ENCODE results near the gene OSCP1. TPM values are rescaled to one million over a fixed set of nuclear protein-coding genes. Genes with fewer than 3 reads are reported as not detected.

OSCP1 gene
- polyA plus RNA-seq, 1 donor: 6.5 TPM

- no peaks in the 10 kb centered on the region for H3K9me3 ChIP-seq (ENCODE audit: control insufficient read depth, low read depth, low read length)
- no peak overlapping the region for H3K4me3 ChIP-seq (ENCODE audit: low read length)
- no peak overlapping the region for H3K27ac ChIP-seq (ENCODE audit: low read length)
- WGBS (ENCODE audit: insufficient coverage, low lambda C conversion rate): no CpG with 5 or more reads among the region's 19 CpGs
- no peak for DNase-seq
- H3K36me3 ChIP-seq (ENCODE audit: control insufficient read depth, insufficient read depth, low read length): peaks cover 32% of the 10 kb centered on the region
- H3K4me1 ChIP-seq (ENCODE audit: control insufficient read depth, insufficient read depth, low read length): no peaks in the 10 kb centered on the region
- no peaks in the 10 kb centered on the region for H3K27me3 ChIP-seq (ENCODE audit: control insufficient read depth, insufficient read depth, low read length)
These were observed 56.6 kb downstream of the OSCP1 start for GRCh38 chr1:36393686-36394085.

DNA sequence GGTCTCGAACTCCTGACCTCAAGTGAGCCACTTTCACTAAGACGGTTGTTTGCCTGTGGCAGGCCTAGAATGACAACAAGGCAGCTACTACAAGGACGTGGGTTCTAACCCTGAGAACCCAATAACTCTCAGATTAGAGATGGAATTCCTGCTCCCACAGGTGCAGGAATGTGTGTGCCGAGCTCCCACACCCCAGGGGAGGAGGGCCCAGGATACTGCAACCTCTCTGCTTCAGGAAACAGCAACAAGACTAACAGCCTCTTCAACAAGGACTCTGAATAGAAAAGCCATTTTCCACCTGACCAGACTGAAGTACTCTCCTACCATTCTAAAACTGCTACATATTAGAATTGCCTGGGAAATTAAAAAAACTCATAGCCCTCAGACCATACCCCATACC lies 57.4 kb downstream of the OSCP1 start:
- Histone ChIP-seq H3K4me1 (ENCODE audit: control insufficient read depth, insufficient read depth, low read length) (peaks cover 4% of the 10 kb centered on the region), H3K36me3 (ENCODE audit: control insufficient read depth, insufficient read depth, low read length) (peaks cover 32% of the 10 kb centered on the region), H3K27ac (ENCODE audit: low read length) (no peak overlapping the region), H3K27me3 (ENCODE audit: control insufficient read depth, insufficient read depth, low read length) (no peaks in the 10 kb centered on the region), H3K4me3 (ENCODE audit: low read length) (no peak overlapping the region), H3K9me3 (ENCODE audit: control insufficient read depth, low read depth, low read length) (no peaks in the 10 kb centered on the region)
- WGBS (ENCODE audit: insufficient coverage, low lambda C conversion rate): no CpG with 5 or more reads among the region's 4 CpGs
- DNase-seq: no peak

- Histone ChIP-seq H3K4me1 (ENCODE audit: control insufficient read depth, insufficient read depth, low read length) (peaks cover 17% of the 10 kb centered on the region), H3K9me3 (ENCODE audit: control insufficient read depth, low read depth, low read length) (no peaks in the 10 kb centered on the region)
These were observed 59.0 kb downstream of the OSCP1 start for GRCh38 chr1:36391271-36391670.

DNA sequence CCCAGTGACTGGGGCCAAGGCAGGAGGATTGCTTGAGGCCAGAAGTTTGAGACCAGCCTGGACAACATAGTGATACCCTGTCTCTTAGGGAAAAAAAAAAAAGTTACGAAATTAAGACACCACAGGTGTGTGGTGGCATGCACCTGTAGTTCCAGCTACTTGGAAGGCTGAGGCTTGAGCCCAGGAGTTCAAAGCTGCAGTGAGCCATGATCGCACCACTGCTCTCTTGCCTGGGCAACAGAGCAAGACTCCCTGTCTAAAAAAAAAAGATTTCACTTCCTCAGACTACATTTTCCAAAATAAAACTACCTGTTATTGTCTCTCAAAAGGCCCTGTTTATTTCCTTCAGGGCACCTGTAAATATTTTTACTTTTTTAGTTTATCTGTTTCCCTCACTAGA lies 59.8 kb downstream of the OSCP1 start:
- no peak overlapping the region for H3K27ac ChIP-seq (ENCODE audit: low read length)
- H3K4me1 ChIP-seq (ENCODE audit: control insufficient read depth, insufficient read depth, low read length): peaks cover 17% of the 10 kb centered on the region
- WGBS (ENCODE audit: insufficient coverage, low lambda C conversion rate): no CpG with 5 or more reads among the region's 2 CpGs
- DNase-seq: no peak
- H3K27me3 ChIP-seq (ENCODE audit: control insufficient read depth, insufficient read depth, low read length): no peaks in the 10 kb centered on the region
- H3K9me3 ChIP-seq (ENCODE audit: control insufficient read depth, low read depth, low read length): no peaks in the 10 kb centered on the region
- peaks cover 32% of the 10 kb centered on the region for H3K36me3 ChIP-seq (ENCODE audit: control insufficient read depth, insufficient read depth, low read length)
- no peak overlapping the region for H3K4me3 ChIP-seq (ENCODE audit: low read length)

More at GRCh38 chr1:36391271-36391670, 59.0 kb downstream of the OSCP1 start:
- peaks cover 32% of the 10 kb centered on the region for H3K36me3 ChIP-seq (ENCODE audit: control insufficient read depth, insufficient read depth, low read length)
- H3K27me3 ChIP-seq (ENCODE audit: control insufficient read depth, insufficient read depth, low read length): no peaks in the 10 kb centered on the region
- no peak overlapping the region for H3K4me3 ChIP-seq (ENCODE audit: low read length)
- no peak for DNase-seq
- H3K27ac ChIP-seq (ENCODE audit: low read length): no peak overlapping the region
- no CpG with 5 or more reads among the region's 8 CpGs for WGBS (ENCODE audit: insufficient coverage, low lambda C conversion rate)

GRCh38 chr1:36389999-36390398 lies 60.3 kb downstream of the OSCP1 start:
- H3K4me1 ChIP-seq (ENCODE audit: control insufficient read depth, insufficient read depth, low read length): peaks cover 17% of the 10 kb centered on the region
- H3K4me3 ChIP-seq (ENCODE audit: low read length): no peak overlapping the region
- no peak for DNase-seq
- H3K27ac ChIP-seq (ENCODE audit: low read length): no peak overlapping the region
- peaks cover 32% of the 10 kb centered on the region for H3K36me3 ChIP-seq (ENCODE audit: control insufficient read depth, insufficient read depth, low read length)
- no peaks in the 10 kb centered on the region for H3K27me3 ChIP-seq (ENCODE audit: control insufficient read depth, insufficient read depth, low read length)
- no CpG with 5 or more reads among the region's 1 CpG for WGBS (ENCODE audit: insufficient coverage, low lambda C conversion rate)
- no peaks in the 10 kb centered on the region for H3K9me3 ChIP-seq (ENCODE audit: control insufficient read depth, low read depth, low read length)

DNA sequence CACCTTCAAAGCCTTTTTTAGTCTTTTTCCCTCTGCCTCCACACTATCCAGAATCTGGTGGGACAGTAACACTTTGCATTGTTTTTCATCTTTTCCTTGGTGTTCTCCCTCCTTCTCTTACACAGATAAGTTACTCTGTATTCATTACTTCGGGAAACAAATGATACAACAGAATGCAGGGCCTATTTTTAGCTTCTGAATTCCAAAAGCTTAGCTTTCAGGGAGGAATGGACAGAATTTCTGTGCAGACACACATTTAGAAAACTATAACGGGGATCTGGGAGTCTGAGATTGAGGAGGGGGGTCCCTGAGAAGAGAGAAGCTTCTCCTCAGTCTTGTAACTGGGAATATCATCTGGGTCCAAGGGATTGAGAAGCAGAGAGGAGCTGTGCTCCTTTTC lies 61.0 kb downstream of the OSCP1 start:
- no peaks in the 10 kb centered on the region for H3K27me3 ChIP-seq (ENCODE audit: control insufficient read depth, insufficient read depth, low read length)
- H3K36me3 ChIP-seq (ENCODE audit: control insufficient read depth, insufficient read depth, low read length): peaks cover 32% of the 10 kb centered on the region
- H3K4me1 ChIP-seq (ENCODE audit: control insufficient read depth, insufficient read depth, low read length): peaks cover 21% of the 10 kb centered on the region
- no peak overlapping the region for H3K4me3 ChIP-seq (ENCODE audit: low read length)
- WGBS (ENCODE audit: insufficient coverage, low lambda C conversion rate): 100% methylated on average over 1 of the region's 2 CpGs
- H3K27ac ChIP-seq (ENCODE audit: low read length): no peak overlapping the region
- DNase-seq: no peak
- no peaks in the 10 kb centered on the region for H3K9me3 ChIP-seq (ENCODE audit: control insufficient read depth, low read depth, low read length)

DNA sequence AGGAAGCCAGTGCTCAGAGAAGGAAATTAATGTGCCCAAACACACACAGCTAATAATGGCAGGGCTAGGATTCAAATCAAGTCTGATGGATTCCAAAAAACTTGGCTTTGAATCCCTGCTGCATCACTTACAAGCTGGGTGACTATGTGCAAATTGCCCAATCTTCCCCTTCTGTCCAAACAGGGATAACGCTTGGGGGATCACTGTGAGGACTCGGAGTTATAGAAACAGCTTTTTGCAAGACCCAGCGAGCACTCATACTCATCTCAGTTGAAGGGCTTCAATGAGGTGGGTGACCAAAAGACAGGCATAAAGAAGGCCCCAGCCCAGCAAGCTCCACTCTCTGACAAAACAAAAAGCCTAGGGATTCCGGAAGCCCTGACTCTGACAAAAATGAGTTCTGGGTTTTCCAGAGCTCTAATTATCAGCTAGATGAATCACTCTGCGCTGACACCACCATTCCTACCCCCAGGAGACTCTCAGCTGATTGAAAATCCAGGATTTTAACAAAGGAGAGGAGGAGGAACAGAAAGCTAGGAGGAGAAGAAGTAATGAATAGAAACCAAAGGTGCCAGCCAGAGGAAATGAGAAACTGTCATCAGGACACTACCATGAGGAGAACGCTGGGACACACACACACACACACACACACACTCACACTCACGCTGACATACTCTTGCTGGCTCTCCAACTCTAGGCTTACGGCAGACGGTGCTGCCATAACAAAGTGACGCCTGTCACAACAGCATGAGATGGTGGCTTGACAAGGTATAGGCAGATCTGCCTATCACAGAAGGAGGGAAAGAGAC lies 62.9 kb downstream of the OSCP1 start:
- DNase-seq: peak in 1 of 2 donors; percentile 52
- Histone ChIP-seq H3K36me3 (ENCODE audit: control insufficient read depth, insufficient read depth, low read length) (peaks cover 15% of the 10 kb centered on the region), H3K27ac (ENCODE audit: low read length) (peak overlapping the region; percentile 97), H3K27me3 (ENCODE audit: control insufficient read depth, insufficient read depth, low read length) (no peaks in the 10 kb centered on the region), H3K4me1 (ENCODE audit: control insufficient read depth, insufficient read depth, low read length) (peaks cover 27% of the 10 kb centered on the region), H3K4me3 (ENCODE audit: low read length) (peak overlapping the region; percentile 44), H3K9me3 (ENCODE audit: control insufficient read depth, low read depth, low read length) (no peaks in the 10 kb centered on the region)
- WGBS (ENCODE audit: insufficient coverage, low lambda C conversion rate): no CpG with 5 or more reads among the region's 10 CpGs

GRCh38 chr1:36386265-36387140 lies 63.7 kb downstream of the OSCP1 start:
- H3K4me1 ChIP-seq (ENCODE audit: control insufficient read depth, insufficient read depth, low read length): peaks cover 27% of the 10 kb centered on the region
- WGBS (ENCODE audit: insufficient coverage, low lambda C conversion rate): no CpG with 5 or more reads among the region's 14 CpGs
- no peaks in the 10 kb centered on the region for H3K27me3 ChIP-seq (ENCODE audit: control insufficient read depth, insufficient read depth, low read length)
- no peaks in the 10 kb centered on the region for H3K9me3 ChIP-seq (ENCODE audit: control insufficient read depth, low read depth, low read length)
- peak; percentile 97 to 99 for DNase-seq
- H3K4me3 ChIP-seq (ENCODE audit: low read length): peak overlapping the region; percentile 44
- H3K27ac ChIP-seq (ENCODE audit: low read length): peak overlapping the region; percentile 97
- H3K36me3 ChIP-seq (ENCODE audit: control insufficient read depth, insufficient read depth, low read length): peaks cover 9% of the 10 kb centered on the region

GRCh38 chr1:36385410-36386264 lies 64.6 kb downstream of the OSCP1 start, which contains the start of gene STK40:
TSS of gene STK40 (minus strand) at chr1:36385924. CDS start at chr1:36361332, 24,592 bp downstream.
- no CpG with 5 or more reads among the region's 82 CpGs for WGBS (ENCODE audit: insufficient coverage, low lambda C conversion rate)
- Histone ChIP-seq H3K27ac (ENCODE audit: low read length) (peak within 1 kb of the TSS; percentile 97), H3K27me3 (ENCODE audit: control insufficient read depth, insufficient read depth, low read length) (no peaks in the 10 kb centered on the region), H3K36me3 (ENCODE audit: control insufficient read depth, insufficient read depth, low read length) (peaks cover under 1% of the 10 kb centered on the region), H3K4me1 (ENCODE audit: control insufficient read depth, insufficient read depth, low read length) (peaks cover 31% of the 10 kb centered on the region), H3K4me3 (ENCODE audit: low read length) (peak within 1 kb of the TSS; percentile 72), H3K9me3 (ENCODE audit: control insufficient read depth, low read depth, low read length) (no peaks in the 10 kb centered on the region)
- peak; percentile 99 to 100 for DNase-seq
